CD4-positive, alpha-beta T cell (primary cell): ENCODE data around the gene PIGL. TPM values are rescaled to one million over a fixed set of nuclear protein-coding genes. Genes with fewer than 3 reads are reported as not detected.

Experiments
- ATAC-seq: fragments of 200-7000 bp; cut with Tn5 transposase; one replicate; pipeline ENCODE4 v1.10.0; 2022; ENCODE audit warnings: mild to moderate bottlenecking; ENCODE audit not compliant: poor library complexity
- CTCF ChIA-PET: fragments of 350-600 bp; sonication (Branson Sonifier 250); formaldehyde crosslinking; loops from one replicate; lab custom pipeline; 2021; ENCODE audit warnings: antibody characterized with exemption, inconsistent platforms; lab: Charles Lee
- POLR2A ChIA-PET: fragments of 350-600 bp; sonication (Branson Sonifier 250); formaldehyde crosslinking; loops from one replicate; lab custom pipeline; 2021; ENCODE audit warnings: antibody characterized with exemption, inconsistent platforms; lab: Charles Lee
- DNase-seq, 14 experiments: peaks; one replicate each; pipeline ENCODE4 v3.0.0-alpha.2; 2013 to 2020; ENCODE audit warnings: mixed read lengths in 2 of 14
- H3K27ac ChIP-seq, 2 donors: one replicate each; pipeline versions ENCODE4 v1.5.1 to v1.7.0; 2013; ENCODE audit warnings: low read length in 2 of 2, low read depth in 1 of 2, mild to moderate bottlenecking in 1 of 2
- H3K27me3 ChIP-seq, 2 experiments: 1 replicate in 1 of 2; 2 replicates in 1 of 2; pipeline versions ENCODE4 v1.6.1 to v1.7.0; 2013; ENCODE audit warnings: low read length in 2 of 2, control low read depth in 1 of 2, mild to moderate bottlenecking in 1 of 2, moderate library complexity in 1 of 2; ENCODE audit not compliant: insufficient read depth in 2 of 2, control insufficient read depth in 1 of 2
- H3K36me3 ChIP-seq: one replicate; pipeline ENCODE4 v1.6.1; 2013; ENCODE audit warnings: low read length, control low read depth; ENCODE audit not compliant: insufficient read depth
- H3K4me1 ChIP-seq: one replicate; pipeline ENCODE4 v1.6.1; 2013; ENCODE audit warnings: low read length, control low read depth; ENCODE audit not compliant: insufficient read depth
- H3K4me3 ChIP-seq: one replicate; pipeline ENCODE4 v1.5.1; 2013; ENCODE audit warnings: mild to moderate bottlenecking, low read length, moderate library complexity
- H3K9me3 ChIP-seq, 2 experiments: 1 replicate in 1 of 2; 2 replicates in 1 of 2; pipeline versions ENCODE4 v1.6.1 to v1.7.0; 2013; ENCODE audit warnings: low read length in 2 of 2, mild to moderate bottlenecking in 2 of 2, control low read depth in 1 of 2, moderate library complexity in 1 of 2; ENCODE audit not compliant: control insufficient read depth in 1 of 2, insufficient read depth in 1 of 2
- H3K27ac Mint-ChIP-seq: one replicate; pipeline ENCODE4 v1.8.0; 2020; ENCODE audit warnings: mixed read lengths
- H3K27me3 Mint-ChIP-seq: one replicate; pipeline ENCODE4 v1.8.0; 2021; ENCODE audit warnings: mixed read lengths
- H3K36me3 Mint-ChIP-seq: one replicate; pipeline ENCODE4 v1.8.0; 2021; ENCODE audit warnings: low read depth, mixed read lengths
- H3K4me1 Mint-ChIP-seq: one replicate; pipeline ENCODE4 v1.8.0; 2021; ENCODE audit warnings: low read depth, mixed read lengths
- H3K4me3 Mint-ChIP-seq: one replicate; pipeline ENCODE4 v1.8.0; 2020; ENCODE audit warnings: mild to moderate bottlenecking, mixed read lengths
- H3K9me3 Mint-ChIP-seq: one replicate; pipeline ENCODE4 v1.8.0; 2020; ENCODE audit warnings: mixed read lengths
- intact Hi-C, 2 experiments: fragments of 100-400 bp; cut with DNase I in 1 of 2; cut with micrococcal nuclease in 1 of 2; formaldehyde crosslinking; loops; one replicate each; pipeline versions ENCODE4 v1.15.1 to v1.9.0; 2023 to 2025; cut with DNase I, micrococcal nuclease
- total RNA-seq, 174 experiments: library from RNA in 2 of 174; stranded (reverse) in 2 of 174; gene quantifications; one replicate each; pipeline ENCODE4 v1.2.3 and lab custom pipeline; 2021 to 2026
- TF ChIP-seq, protein P1 (sequence below): fragments of 200-600 bp; IDR thresholded peaks from one replicate; pipeline ENCODE4 v1.8.0; 2022; ENCODE audit warnings: antibody characterized with exemption, mild to moderate bottlenecking

PIGL gene
- total RNA-seq, 2 experiments from 2014 or later: 48.4 to 49.0 TPM

DNA sequence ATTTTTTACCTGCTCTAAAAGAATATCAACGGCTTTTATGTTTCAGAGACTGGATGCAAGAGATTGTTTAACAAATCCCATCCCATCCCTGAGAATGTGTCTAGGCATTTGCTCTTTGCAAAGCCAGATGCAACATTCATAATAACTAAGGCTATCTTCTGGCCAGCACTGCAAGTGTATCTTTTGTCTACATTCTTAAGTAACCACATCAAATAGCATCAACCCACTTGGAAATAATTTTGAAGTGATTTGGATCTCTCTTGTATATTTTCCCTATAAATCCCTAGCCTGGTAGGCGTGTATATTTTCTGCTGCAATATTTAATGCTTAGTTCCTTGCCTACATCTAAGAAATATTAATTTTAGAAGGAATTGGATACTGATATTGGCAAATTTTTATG lies 64.3 kb downstream of the PIGL start:
- peaks cover 44% of the 10 kb centered on the region for H3K36me3 Mint-ChIP-seq
- H3K4me3 ChIP-seq: no peak overlapping the region
- peaks cover 22% of the 10 kb centered on the region for H3K4me1 ChIP-seq
- H3K27ac ChIP-seq: no peak overlapping the region
- H3K4me1 Mint-ChIP-seq: peaks cover 39% of the 10 kb centered on the region
- H3K27me3 ChIP-seq: no peaks in the 10 kb centered on the region
- POLR2A ChIA-PET: no interaction called here
- H3K27me3 Mint-ChIP-seq: no peaks in the 10 kb centered on the region
- H3K4me3 Mint-ChIP-seq: no peak overlapping the region
- peaks cover 0 to 2% of the 10 kb centered on the region in 2 experiments for H3K9me3 ChIP-seq
- peak overlapping the region; percentile 62 for H3K27ac Mint-ChIP-seq
- H3K9me3 Mint-ChIP-seq: peaks cover 3% of the 10 kb centered on the region
- peaks cover 8% of the 10 kb centered on the region for H3K36me3 ChIP-seq
- CTCF ChIA-PET: no interaction called here
- DNase-seq: no peak
- TF ChIP-seq, protein P1, sequence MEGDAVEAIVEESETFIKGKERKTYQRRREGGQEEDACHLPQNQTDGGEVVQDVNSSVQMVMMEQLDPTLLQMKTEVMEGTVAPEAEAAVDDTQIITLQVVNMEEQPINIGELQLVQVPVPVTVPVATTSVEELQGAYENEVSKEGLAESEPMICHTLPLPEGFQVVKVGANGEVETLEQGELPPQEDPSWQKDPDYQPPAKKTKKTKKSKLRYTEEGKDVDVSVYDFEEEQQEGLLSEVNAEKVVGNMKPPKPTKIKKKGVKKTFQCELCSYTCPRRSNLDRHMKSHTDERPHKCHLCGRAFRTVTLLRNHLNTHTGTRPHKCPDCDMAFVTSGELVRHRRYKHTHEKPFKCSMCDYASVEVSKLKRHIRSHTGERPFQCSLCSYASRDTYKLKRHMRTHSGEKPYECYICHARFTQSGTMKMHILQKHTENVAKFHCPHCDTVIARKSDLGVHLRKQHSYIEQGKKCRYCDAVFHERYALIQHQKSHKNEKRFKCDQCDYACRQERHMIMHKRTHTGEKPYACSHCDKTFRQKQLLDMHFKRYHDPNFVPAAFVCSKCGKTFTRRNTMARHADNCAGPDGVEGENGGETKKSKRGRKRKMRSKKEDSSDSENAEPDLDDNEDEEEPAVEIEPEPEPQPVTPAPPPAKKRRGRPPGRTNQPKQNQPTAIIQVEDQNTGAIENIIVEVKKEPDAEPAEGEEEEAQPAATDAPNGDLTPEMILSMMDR: no peak
- no peak for ATAC-seq
- intact Hi-C loops: no loop called here

DNA sequence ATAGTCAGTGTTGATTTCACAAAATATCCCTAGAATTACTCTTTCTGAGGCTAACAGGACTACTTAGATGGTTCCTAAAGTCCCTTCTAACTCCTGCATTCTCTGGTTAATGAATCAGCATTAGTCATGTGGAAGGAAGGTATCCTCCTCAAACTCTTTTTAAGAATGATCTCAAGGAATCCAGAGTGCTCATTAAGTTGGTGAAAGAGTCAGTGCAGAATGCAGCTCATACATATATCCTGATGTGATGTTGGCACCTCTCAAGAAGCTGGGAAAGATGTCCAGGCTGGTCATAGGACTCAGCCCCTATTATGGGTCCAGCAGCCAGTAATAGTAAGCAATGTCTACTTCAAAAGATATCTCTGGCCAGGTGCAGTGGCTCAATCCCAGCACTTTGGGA lies 65.5 kb downstream of the PIGL start:
- ChIA-PET CTCF (no interaction called here), POLR2A (no interaction called here)
- no peak overlapping the region for H3K4me3 ChIP-seq
- no peaks in the 10 kb centered on the region for H3K27me3 ChIP-seq
- peaks cover 32% of the 10 kb centered on the region for H3K4me1 ChIP-seq
- no peak overlapping the region for H3K4me3 Mint-ChIP-seq
- no peaks in the 10 kb centered on the region for H3K9me3 ChIP-seq
- DNase-seq (no peak), ATAC-seq (no peak)
- intact Hi-C loops: no loop called here
- H3K4me1 Mint-ChIP-seq: peaks cover 51% of the 10 kb centered on the region
- peaks cover 34% of the 10 kb centered on the region for H3K36me3 Mint-ChIP-seq
- no peak overlapping the region for H3K27ac ChIP-seq
- H3K36me3 ChIP-seq: peaks cover 8% of the 10 kb centered on the region
- no peaks in the 10 kb centered on the region for H3K9me3 Mint-ChIP-seq
- TF ChIP-seq, protein P1: no peak
- peak overlapping the region; percentile 62 for H3K27ac Mint-ChIP-seq
- no peaks in the 10 kb centered on the region for H3K27me3 Mint-ChIP-seq

DNA sequence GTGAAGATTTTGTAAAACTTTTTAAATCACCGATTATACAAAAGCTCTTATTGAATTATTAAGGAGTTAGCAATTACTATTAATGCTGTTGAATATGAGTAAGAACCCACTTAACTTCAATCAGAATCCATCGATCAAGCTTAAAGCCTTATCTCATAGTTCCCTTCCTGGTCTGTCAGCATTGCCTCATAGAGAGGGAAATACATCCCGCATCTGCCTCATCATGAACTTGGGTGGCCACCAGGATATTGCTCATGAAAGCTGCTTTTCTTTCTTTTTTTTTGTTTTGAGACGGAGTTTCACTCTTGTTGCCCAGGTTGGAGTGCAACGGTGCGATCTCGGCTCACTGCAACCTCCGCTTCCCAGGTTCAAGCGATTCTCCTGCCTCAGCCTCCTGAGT lies 66.7 kb downstream of the PIGL start:
- CTCF ChIA-PET: no interaction called here
- Mint-ChIP-seq H3K27ac (no peak overlapping the region), H3K4me1 (peaks cover 62% of the 10 kb centered on the region), H3K4me3 (no peak overlapping the region), H3K9me3 (no peaks in the 10 kb centered on the region), H3K36me3 (peaks cover 22% of the 10 kb centered on the region), H3K27me3 (no peaks in the 10 kb centered on the region)
- DNase-seq (no peak), ATAC-seq (no peak)
- no peak overlapping the region for H3K4me3 ChIP-seq
- H3K4me1 ChIP-seq: peaks cover 44% of the 10 kb centered on the region
- TF ChIP-seq, protein P1: no peak
- no peaks in the 10 kb centered on the region for H3K27me3 ChIP-seq
- H3K36me3 ChIP-seq: peaks cover 6% of the 10 kb centered on the region
- intact Hi-C loops: no loop called here
- no peaks in the 10 kb centered on the region for H3K9me3 ChIP-seq
- no peak overlapping the region for H3K27ac ChIP-seq
- POLR2A ChIA-PET: no interaction called here
